LNCAP (cell line): ENCODE data around the gene CLDN34.

Experiments
- CTCF ChIP-seq: fragments of 450-650 bp; IDR thresholded peaks from 2 replicates; pipeline ENCODE4 v1.5.1; 2017; ENCODE audit warnings: mild to moderate bottlenecking

Gene CLDN34

DNA sequence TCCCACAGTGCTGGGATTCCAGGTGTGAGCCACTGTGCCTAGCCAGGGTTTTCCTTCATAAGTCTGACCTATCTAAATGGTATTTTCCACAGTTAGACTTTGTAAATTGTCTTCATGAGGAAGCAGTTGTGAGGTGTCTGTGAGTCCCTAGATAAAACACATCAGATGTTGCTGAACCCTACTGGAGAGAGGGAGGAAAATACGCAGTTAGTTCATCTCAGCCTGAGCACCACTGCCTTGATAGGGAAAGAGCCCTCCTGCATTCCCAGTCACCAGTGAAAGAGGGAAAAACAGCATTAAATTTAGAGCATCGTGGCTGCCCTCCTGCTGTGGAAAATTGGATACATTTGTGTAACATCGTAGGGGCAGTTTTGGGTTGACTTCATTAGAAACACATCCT is 31.7 kb upstream of the CLDN34 start:
- TF ChIP-seq CTCF = no peak

GRCh38 chrX:9937761-9938160 is 29.4 kb upstream of the CLDN34 start:
- no peak for TF ChIP-seq CTCF

DNA sequence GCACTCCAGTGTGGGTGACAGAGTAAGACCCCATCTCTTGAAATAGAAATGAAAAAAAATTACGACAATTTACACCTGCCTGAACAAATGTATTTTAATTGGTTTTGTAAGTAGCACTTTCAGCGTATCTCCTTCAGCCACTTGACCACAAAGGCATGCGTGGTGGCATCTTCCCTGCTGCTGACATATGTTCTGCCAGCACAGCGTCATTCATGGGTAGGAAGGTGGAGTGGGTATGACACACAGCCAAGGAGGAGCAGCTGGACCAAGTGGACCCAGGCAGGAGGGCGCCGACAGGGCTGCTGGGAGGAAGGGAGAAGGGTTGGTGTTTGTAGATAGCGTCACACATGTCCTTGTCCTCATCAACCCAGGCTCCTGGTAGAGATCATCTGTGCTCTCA is 28.6 kb upstream of the CLDN34 start:
- no peak for TF ChIP-seq CTCF

DNA sequence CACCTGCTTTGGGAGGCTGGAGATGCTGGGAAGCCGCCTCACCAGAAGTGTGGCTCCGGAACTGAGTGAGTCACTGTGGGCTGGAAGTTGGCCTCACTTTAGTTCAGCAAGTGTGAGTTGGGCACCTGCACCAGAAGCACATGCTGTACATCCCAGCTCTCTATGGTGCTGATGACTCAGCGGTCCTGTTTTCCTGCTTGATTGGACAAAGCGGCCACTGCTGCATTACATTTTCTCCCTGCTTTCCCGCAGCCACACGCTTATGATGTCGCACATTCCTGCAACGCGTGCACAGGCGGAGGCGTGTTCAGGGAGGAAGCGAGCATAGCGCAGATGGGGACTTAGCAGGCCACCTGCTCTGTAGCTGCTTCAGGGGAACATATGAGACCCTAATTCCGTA is 26.7 kb upstream of the CLDN34 start:
- no peak for TF ChIP-seq CTCF

GRCh38 chrX:9942086-9942485 is 25.1 kb upstream of the CLDN34 start:
- TF ChIP-seq CTCF = no peak

- TF ChIP-seq CTCF = no peak
Measured at GRCh38 chrX:9943420-9943819, 23.7 kb upstream of the CLDN34 start.

- TF ChIP-seq CTCF = no peak
Measured at GRCh38 chrX:9947131-9947794, 19.9 kb upstream of the CLDN34 start.

DNA sequence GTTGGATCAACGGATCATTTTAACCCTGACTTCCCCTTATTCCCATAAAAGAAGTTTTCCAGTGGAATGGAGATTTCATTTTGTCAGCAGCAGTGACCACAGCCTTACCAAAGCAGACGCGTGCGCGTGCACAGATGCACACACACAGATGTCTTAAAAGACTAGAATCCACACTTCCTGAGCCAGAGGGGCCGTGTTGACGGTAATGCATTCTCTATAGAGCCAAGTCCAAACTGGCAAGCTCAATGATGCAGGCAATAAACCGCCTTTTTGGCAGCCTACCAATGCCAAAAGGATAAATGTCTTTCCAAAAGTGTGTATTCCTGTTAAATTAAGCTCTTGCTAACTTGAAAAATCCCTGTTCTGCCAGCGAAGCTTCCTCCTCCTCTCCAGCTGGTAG is 18.8 kb upstream of the CLDN34 start:
- TF ChIP-seq CTCF = no peak
